ENCODE measurements around the gene GRK6.

Gene GRK6

DNA sequence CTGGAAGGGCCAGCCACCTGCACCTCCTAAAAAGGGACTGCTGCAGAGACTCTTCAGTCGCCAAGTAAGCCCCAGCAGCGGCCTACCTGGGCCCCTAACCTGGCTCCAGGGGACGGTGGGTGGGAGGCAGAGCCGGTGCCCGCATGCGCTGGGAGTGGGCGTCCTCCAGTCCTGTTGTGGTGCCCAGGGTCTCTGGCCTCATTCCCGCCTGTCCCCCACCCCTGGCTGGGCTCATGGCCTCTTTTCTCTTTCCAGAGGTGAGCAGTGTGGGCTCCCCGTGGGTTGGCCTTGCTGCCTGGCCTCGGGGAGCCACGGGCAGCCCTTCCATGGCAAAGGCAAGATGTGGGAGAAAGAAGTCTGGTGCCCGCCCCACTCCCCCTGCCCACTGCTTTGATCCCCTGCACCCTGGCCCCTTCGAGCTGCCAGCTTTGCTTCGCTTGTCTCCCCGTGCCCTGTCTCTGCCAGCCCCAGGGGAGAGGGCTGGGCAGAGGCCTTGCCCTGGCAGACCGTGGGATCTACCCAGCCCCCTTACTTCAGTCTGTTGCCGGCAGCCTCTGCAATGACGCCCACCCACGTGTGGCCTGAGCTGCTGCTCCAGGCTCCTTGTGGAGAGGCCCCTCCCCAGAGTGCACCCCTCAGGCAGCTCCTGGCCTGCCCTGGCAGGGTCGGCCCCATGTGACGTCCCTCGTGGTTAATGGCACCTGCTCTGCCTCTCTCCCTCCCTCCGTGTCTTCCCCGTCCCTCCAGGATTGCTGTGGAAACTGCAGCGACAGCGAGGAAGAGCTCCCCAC, 14.7 kb downstream of the GRK6 start:
- DNase-seq = no peak

DNA sequence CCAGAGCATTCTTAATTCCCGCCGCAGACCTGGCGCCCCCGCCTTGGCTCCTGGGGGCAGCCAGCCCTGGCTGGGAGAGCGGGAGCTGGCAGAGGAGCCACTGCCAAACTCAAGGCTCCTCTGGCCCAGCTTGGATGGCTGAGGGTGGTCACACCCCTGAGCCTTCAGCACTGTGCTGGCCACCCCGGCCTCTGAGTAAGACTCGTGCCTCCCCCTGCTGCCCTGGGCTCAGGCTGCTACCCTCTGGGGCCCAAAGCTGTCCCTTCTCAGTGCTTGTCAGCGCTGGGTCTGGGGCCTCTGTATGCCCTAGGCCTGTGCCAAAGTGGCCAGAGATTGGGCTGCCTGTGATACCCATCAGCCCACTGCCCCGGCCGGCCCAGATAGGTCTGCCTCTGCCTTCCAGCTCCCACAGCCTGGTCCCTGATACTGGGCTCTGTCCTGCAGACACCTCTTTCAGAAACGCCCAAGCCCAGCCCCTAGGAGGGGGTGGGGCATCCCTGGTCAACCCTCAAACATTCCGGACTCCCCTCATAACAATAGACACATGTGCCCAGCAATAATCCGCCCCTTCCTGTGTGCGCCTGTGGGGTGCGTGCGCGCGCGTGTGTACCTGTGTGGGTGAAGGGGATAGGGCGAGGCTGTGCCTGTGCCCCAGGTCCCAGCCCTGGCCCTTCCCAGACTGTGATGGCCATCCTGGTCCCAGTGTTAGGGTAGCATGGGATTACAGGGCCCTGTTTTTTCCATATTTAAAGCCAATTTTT, 15.8 kb downstream of the GRK6 start:
- no peak for DNase-seq

GRCh38 chr5:177443144-177443983, 16.9 kb downstream of the GRK6 start:
- DNase-seq = no peak

GRCh38 chr5:177444106-177445051, 17.9 kb downstream of the GRK6 start:
- DNase-seq = no peak

- DNase-seq = no peak
These were observed 18.8 kb downstream of the GRK6 start for GRCh38 chr5:177445052-177445916.

- no peak for DNase-seq
These were observed 19.4 kb downstream of the GRK6 start for GRCh38 chr5:177445917-177446199.

GRCh38 chr5:177446200-177447065, 20.0 kb downstream of the GRK6 start, which contains the start of gene PRR7:
Gene PRR7, plus strand, starts transcription at chr5:177446814. Its CDS starts 8,254 bp downstream, at chr5:177455068.
- DNase-seq = peak; percentile 18 to 23

GRCh38 chr5:177447066-177447610, 20.7 kb downstream of the GRK6 start:
- DNase-seq = no peak

- peak in 1 of 2 donors; percentile 36 for DNase-seq
These were observed 21.3 kb downstream of the GRK6 start for GRCh38 chr5:177447611-177448243.

GRCh38 chr5:177448244-177448950, 21.9 kb downstream of the GRK6 start:
- no peak for DNase-seq

GRCh38 chr5:177449140-177450061, 22.9 kb downstream of the GRK6 start:
- DNase-seq = no peak

- no peak for DNase-seq
These were observed 24.4 kb downstream of the GRK6 start for GRCh38 chr5:177450667-177451424.

DNA sequence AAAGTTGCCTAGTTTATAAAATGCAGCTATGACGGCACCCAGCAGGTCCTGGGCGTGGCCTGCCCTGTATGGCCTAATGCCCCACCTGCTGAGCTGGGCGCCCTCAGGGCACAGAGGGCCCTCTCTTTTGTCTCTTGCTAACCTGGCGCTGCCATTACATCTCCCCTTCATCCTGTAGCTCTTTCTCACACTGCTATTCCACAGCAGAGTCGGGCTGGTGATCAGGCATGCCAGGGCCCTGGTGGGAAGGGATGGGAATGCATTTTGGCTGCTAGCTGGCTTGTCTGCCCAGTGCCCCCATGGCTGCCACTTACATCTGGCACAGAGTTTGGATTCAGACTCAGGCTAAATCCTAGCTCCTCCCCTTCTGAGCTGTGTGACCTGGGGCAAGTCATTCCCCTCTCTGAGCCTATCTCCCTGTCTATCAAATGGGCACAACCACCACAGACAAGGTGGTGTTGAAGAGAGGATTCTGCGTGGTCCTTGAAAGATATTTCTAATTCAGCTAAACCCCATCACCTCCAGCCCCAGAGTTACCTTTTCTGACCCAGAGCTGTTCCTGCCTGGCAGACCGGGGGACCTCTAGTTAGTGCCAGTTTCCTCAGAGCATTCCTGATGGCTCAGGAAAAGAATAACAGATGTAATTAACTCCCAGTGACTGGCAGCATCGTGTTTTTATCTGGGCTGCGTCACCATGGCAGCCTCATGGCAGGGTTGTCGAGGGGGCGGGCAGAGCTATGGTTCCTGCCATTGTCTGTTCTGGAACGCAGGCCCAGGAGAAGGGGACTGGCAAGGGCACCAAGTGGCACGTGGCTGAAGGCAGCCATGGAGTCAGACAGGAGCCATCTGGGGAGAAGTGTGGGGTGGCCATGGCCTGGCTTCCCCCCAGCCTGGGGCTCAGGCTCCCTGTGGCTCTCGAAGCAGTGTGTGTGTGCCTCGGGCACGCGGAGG, 26.5 kb downstream of the GRK6 start:
- DNase-seq = no peak

DNA sequence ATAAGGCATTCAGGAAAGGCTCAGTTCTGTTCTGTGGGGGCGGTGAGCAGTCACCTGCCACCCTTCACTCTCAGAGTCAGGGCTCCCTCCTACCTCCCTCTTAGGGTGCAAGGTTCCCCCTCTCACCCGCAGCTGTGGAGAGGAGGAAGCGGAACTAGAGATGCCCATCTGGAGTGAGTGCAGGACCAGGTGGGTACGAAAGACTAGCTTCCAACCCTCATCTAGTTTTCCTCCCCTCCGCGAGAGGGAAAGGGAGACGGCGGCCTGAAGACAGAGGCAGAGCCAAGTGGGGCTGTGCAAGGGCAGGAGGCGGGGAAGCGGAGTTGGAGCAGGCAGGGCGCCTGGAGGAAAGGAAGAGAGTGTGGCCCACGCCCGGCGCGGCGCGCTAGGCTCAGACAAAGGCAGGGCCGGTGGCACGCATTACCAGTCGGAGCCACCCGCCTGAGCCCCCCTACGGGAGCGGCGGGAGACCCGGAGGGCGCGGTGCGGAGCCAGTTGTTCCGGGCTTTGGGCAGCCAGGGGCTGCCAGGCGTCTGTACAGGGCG, 27.4 kb downstream of the GRK6 start:
- DNase-seq = peak in 1 of 2 donors; percentile 13

- peak; percentile 71 to 89 for DNase-seq
These were observed 28.0 kb downstream of the GRK6 start for GRCh38 chr5:177454397-177455035.

All from bone marrow (tissue), 2 donors.